Chondrocyte (in vitro differentiated cells): Measurements from ENCODE around the gene CPN2. TPM values are rescaled to one million over a fixed set of nuclear protein-coding genes. Genes with fewer than 3 reads are reported as not detected.

Experiments used
- DNase-seq: peaks from one replicate; pipeline ENCODE4 v3.0.0; 2021; ENCODE audit warnings: mixed read lengths, low spot score
- H3K27ac Mint-ChIP-seq: one replicate; pipeline ENCODE4 v1.8.0; 2021; ENCODE audit warnings: mild to moderate bottlenecking, moderate library complexity, mixed read lengths; ENCODE audit not compliant: unreplicated experiment
- H3K27me3 Mint-ChIP-seq: 2 replicates; pipeline ENCODE4 v1.8.0; 2021; ENCODE audit warnings: low read depth, mixed read lengths
- H3K36me3 Mint-ChIP-seq: 2 replicates; pipeline ENCODE4 v1.8.0; 2021; ENCODE audit warnings: low read depth, mixed read lengths
- H3K4me1 Mint-ChIP-seq: 2 replicates; pipeline ENCODE4 v1.8.0; 2021; ENCODE audit warnings: low read depth, mild to moderate bottlenecking, mixed read lengths
- H3K4me3 Mint-ChIP-seq: one replicate; pipeline ENCODE4 v1.8.0; 2021; ENCODE audit warnings: mild to moderate bottlenecking, moderate library complexity, mixed read lengths; ENCODE audit not compliant: unreplicated experiment
- H3K9me3 Mint-ChIP-seq: 2 replicates; pipeline ENCODE4 v1.8.0; 2021; ENCODE audit warnings: low read depth, mixed read lengths
- total RNA-seq: library from RNA; stranded (reverse); gene quantifications from 3 replicates; pipeline ENCODE4 v1.2.1, GENCODE V29; 2021
- TF ChIP-seq, protein P1 (sequence below): fragments of 200-600 bp; sonication (generic); IDR thresholded peaks from 2 replicates; pipeline ENCODE4 v1.5.0; 2021; ENCODE audit warnings: antibody characterized with exemption, mild to moderate bottlenecking, moderate library complexity

Gene CPN2
- total RNA-seq, 1 donor from 2014 or later = not detected

DNA sequence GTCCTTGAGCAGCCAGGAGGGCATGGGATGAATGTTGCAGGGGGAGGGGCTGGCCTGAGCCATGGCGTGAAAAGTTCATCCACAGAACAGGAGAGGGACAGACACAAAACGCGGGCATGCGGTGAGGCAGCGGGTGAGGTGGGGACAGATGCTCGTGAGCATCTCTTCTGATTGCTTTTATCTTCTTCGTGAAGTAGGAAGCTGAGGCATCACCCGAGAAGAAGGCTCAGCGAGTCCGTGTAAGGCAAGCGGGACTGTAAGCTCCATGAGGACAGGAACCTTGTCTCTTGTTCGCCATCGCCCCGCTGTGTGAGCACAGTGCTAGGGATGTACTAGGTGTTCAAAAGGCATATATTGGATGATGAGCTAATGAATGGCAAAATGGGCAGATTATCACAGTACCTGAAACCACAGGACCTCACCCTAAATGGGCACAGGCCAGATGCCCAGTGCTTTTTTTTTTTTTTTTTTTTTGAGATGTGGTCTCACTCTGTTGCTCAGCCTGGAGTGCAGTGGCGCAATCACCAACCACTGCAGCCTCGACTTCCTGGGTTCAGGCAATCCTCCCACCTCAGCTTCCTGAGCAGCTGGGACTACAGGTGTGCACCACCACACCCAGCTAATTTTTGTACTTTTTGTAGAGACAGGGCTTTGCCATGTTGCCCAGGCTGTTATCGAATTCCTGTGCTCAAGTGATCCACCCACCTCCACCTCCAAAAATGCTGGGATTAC is 46.8 kb downstream of the CPN2 start:
- no peak overlapping the region for H3K4me3 Mint-ChIP-seq
- no peak overlapping the region for H3K27ac Mint-ChIP-seq
- H3K36me3 Mint-ChIP-seq = peaks cover 1% of the 10 kb centered on the region
- DNase-seq = no peak
- no peaks in the 10 kb centered on the region for H3K9me3 Mint-ChIP-seq
- TF ChIP-seq, protein P1, sequence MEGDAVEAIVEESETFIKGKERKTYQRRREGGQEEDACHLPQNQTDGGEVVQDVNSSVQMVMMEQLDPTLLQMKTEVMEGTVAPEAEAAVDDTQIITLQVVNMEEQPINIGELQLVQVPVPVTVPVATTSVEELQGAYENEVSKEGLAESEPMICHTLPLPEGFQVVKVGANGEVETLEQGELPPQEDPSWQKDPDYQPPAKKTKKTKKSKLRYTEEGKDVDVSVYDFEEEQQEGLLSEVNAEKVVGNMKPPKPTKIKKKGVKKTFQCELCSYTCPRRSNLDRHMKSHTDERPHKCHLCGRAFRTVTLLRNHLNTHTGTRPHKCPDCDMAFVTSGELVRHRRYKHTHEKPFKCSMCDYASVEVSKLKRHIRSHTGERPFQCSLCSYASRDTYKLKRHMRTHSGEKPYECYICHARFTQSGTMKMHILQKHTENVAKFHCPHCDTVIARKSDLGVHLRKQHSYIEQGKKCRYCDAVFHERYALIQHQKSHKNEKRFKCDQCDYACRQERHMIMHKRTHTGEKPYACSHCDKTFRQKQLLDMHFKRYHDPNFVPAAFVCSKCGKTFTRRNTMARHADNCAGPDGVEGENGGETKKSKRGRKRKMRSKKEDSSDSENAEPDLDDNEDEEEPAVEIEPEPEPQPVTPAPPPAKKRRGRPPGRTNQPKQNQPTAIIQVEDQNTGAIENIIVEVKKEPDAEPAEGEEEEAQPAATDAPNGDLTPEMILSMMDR = no peak
- H3K4me1 Mint-ChIP-seq = peaks cover 8% of the 10 kb centered on the region
- peaks cover 40% of the 10 kb centered on the region for H3K27me3 Mint-ChIP-seq

DNA sequence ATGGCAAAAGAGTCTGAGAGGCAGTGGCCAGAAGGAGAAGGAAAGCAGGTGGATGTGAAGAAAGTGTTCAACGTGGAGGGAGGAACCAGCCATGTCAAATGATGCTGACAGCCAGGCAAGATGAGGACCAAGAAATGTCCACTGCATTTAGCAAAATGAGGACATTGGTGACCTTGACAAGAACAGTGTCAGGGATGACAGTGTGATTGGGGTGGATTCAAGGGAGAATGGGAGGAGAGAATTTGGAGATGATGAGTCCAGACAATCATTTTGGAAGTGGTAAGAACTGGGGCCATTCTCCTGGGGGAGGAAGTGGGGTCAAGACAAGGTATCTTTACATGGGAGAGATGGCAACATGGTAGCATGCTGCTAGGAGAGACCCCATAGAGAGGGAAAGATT is 47.4 kb downstream of the CPN2 start:
- Mint-ChIP-seq H3K27me3 (peaks cover 38% of the 10 kb centered on the region), H3K36me3 (peaks cover 1% of the 10 kb centered on the region), H3K27ac (no peak overlapping the region), H3K9me3 (no peaks in the 10 kb centered on the region), H3K4me1 (peaks cover 3% of the 10 kb centered on the region), H3K4me3 (no peak overlapping the region)
- TF ChIP-seq, protein P1 = no peak
- no peak for DNase-seq

DNA sequence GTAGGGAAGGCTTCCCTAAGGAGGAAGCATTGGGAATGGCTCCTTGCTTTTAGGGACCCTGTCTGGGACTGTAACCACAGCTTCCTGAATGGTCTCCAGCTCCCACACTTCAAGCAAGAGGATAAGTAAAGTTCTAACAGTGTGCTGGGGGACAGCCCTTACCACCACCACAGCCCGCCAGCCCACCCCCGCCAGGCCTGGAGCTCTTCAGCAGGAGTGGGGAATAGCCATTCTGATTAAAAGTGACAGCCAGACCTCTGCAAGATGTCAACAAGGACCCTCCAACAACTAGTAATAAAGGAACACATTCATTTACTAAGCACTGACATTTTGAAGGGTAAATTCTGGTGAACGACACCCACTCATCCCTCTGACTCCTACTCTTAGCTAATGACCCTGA is 49.4 kb downstream of the CPN2 start:
- H3K27ac Mint-ChIP-seq = no peak overlapping the region
- H3K36me3 Mint-ChIP-seq = peaks cover 1% of the 10 kb centered on the region

DNA sequence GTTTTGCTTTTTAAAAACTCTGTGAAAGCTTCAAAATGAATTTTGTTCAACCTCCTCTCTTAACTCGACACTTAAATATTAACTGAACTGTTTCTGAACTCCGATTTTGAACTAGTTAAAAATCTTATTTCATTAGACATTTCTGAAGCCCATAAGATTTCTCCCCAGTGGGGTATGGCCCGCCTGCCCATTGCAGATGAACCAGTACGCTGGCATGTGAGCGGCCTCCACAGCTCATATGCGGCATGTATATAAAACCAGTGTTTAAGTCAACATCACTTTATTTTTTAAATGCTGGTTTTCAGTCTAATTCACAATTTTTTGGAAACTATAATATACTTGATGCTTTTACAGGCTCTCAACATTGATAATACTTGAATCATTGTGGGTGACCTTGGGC is 50.2 kb downstream of the CPN2 start:
- peaks cover 1% of the 10 kb centered on the region for H3K36me3 Mint-ChIP-seq
- peaks cover 15% of the 10 kb centered on the region for H3K27me3 Mint-ChIP-seq
- H3K4me1 Mint-ChIP-seq = peaks cover 6% of the 10 kb centered on the region
- H3K4me3 Mint-ChIP-seq = no peak overlapping the region
- DNase-seq = no peak
- no peaks in the 10 kb centered on the region for H3K9me3 Mint-ChIP-seq
- TF ChIP-seq, protein P1 = no peak
- no peak overlapping the region for H3K27ac Mint-ChIP-seq

More for the DNA sequence above, 49.4 kb downstream of the CPN2 start:
- Mint-ChIP-seq H3K9me3 (no peaks in the 10 kb centered on the region), H3K4me3 (no peak overlapping the region), H3K27me3 (peaks cover 21% of the 10 kb centered on the region), H3K4me1 (no peaks in the 10 kb centered on the region)
- TF ChIP-seq, protein P1 = no peak
- DNase-seq = no peak

DNA sequence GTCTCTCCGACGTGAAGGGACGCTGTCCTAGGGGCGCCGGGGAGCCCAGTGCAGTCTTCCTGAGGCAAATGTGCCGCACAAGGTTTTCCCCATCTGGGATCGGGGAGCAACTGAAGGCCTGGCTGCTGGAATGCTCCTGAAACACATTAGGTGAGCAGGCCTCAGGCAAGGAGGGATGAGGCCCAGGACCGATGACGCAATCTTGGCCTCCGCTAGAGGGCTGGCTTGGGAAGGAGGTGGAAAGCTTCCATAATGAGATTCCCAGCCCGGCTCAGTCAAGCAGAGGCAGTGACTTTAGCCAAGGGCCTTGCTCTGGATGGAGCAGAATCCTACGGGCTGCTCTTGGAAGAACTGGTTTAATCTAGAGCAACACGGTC is 50.8 kb downstream of the CPN2 start:
- TF ChIP-seq, protein P1 = no peak
- H3K4me3 Mint-ChIP-seq = no peak overlapping the region
- H3K27me3 Mint-ChIP-seq = peaks cover 10% of the 10 kb centered on the region
- H3K36me3 Mint-ChIP-seq = peaks cover 1% of the 10 kb centered on the region
- peaks cover 6% of the 10 kb centered on the region for H3K4me1 Mint-ChIP-seq
- peak; percentile 52 for DNase-seq
- H3K9me3 Mint-ChIP-seq = no peaks in the 10 kb centered on the region
- no peak overlapping the region for H3K27ac Mint-ChIP-seq
